UCSD-AML1 (cell line): ENCODE results near the gene S100A3.
"Not testable (repeated sequence)": the region's sequence is repeated elsewhere in the genome, so short reads cannot be mapped to it uniquely, and the experiment has no call there.

Experiments used
- DNase-seq: peaks from one replicate; lab custom pipeline; 2025; ENCODE audit not compliant: unreplicated experiment; lab: John Stamatoyannopoulos, UW

The S100A3 gene

GRCh38 chr1:153570874-153571273 is 21.8 kb upstream of the S100A3 start:
- no peak for DNase-seq

- DNase-seq = no peak
Measured at GRCh38 chr1:153569465-153569864, 20.4 kb upstream of the S100A3 start.

GRCh38 chr1:153568367-153569099 is 19.5 kb upstream of the S100A3 start:
- DNase-seq = peak; percentile 79

- DNase-seq = no peak
Measured at GRCh38 chr1:153567621-153568366, 18.7 kb upstream of the S100A3 start.

GRCh38 chr1:153566414-153567371 is 17.6 kb upstream of the S100A3 start:
- peak; percentile 89 for DNase-seq

GRCh38 chr1:153565529-153566374 is 16.7 kb upstream of the S100A3 start, which contains the start of gene S100A2:
TSS of gene S100A2 (minus strand) at chr1:153565844. CDS start at chr1:153563877, 1,967 bp downstream.
- peak; percentile 56 for DNase-seq

- DNase-seq = no peak
Measured at GRCh38 chr1:153563991-153564390, 14.9 kb upstream of the S100A3 start.

- no peak for DNase-seq
Measured at GRCh38 chr1:153563483-153563901, 14.4 kb upstream of the S100A3 start.

GRCh38 chr1:153562021-153562420 is 13.0 kb upstream of the S100A3 start:
- DNase-seq = not testable (repeated sequence)

GRCh38 chr1:153561466-153561985 is 12.5 kb upstream of the S100A3 start:
- no peak for DNase-seq

GRCh38 chr1:153560771-153561465 is 11.9 kb upstream of the S100A3 start:
- no peak for DNase-seq

GRCh38 chr1:153560241-153560640 is 11.2 kb upstream of the S100A3 start:
- DNase-seq = no peak

- no peak for DNase-seq
Measured at GRCh38 chr1:153557877-153558276, 8.8 kb upstream of the S100A3 start.

GRCh38 chr1:153556348-153556747 is 7.3 kb upstream of the S100A3 start:
- DNase-seq = no peak

GRCh38 chr1:153553830-153554541 is 4.9 kb upstream of the S100A3 start:
- peak; percentile 60 for DNase-seq

- DNase-seq = no peak
Measured at GRCh38 chr1:153553096-153553495, 4.0 kb upstream of the S100A3 start.

GRCh38 chr1:153552335-153552734 is 3.3 kb upstream of the S100A3 start:
- no peak for DNase-seq

GRCh38 chr1:153550827-153551500 is 1.9 kb upstream of the S100A3 start:
- DNase-seq = peak; percentile 47
